ENCODE results near the gene TRIM41.
"Not testable (repeated sequence)": the region's sequence is repeated elsewhere in the genome, so short reads cannot be mapped to it uniquely, and the experiment has no call there.

Gene TRIM41

DNA sequence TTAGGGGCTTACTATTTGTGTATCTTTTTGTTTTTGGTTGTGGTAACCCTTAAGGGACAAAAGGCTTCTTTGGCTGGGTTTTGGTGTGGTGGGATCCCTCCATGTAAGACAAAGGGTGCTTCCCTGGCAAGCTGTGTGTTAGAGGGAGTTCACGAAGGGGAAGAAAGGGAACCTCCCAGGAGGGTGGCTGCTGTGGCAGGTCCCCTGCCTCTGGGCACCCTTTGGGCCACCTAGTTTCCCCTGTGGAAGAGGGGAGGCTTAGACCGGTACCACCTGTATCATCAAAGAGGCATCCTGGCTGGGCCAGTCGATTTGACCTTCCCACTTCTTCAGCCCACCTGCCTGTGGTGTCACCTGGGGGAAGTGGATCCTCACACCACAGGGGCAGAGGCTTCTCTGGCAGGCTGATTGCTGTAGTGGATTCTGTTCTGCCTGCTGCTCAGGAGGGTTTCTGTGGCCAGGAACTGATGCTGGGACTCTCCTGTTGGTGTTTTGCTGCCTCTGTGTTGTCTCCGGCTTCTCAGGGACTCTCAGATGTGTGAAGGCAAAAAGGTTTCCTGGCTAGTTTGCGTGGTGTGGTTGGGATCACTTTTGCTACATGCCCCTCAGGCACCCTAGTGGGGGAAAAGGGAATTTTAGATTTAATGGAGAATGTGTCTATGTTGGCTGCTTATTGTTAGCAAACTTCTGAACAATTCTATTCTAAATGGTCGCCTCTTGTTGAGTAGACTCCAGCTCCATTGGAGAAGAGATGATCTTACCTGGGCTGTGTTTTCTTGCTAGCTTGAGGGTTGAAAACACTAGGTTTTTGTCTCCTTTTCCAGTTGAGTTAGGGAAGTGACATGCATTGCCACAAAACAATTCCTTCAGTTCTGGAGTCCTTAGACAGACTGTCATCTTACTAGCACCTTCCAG, 61.0 kb downstream of the TRIM41 start:
- not testable (repeated sequence) for DNase-seq (ENCODE audit: low read depth in 4 of 4, low spot score in 1 of 4)

Data from stimulated activated CD4-positive, alpha-beta T cell treated with anti-CD3 and anti-CD28 coated beads, Interleukin-1b, Interleukin-23, amount 100 ng/mL, for 24 hours (primary cell).